ENCODE data around the gene PRMT2.
"Not testable (repeated sequence)": the region's sequence is repeated elsewhere in the genome, so short reads cannot be mapped to it uniquely, and the experiment has no call there.

PRMT2 gene

DNA sequence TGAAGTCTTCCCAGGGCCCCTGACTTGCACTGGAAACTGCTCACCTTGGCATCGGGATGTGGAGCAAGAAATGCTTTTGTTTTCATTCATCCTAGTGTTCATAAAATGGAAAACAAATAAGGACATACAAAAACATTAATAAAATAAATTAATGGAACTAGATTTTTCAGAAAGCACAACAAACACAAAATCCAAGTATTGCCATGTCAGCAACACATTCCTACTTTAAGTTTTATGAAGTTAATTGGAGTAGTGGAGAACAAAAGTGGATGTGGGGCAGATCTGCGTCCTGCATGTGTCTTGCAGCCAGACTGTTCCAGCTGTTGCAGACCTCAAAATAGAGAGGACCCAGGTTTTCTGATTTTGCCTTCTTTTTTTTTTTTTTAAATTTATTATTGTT is 32.9 kb downstream of the PRMT2 start:
- no peak for DNase-seq (ENCODE audit: low spot score)

DNA sequence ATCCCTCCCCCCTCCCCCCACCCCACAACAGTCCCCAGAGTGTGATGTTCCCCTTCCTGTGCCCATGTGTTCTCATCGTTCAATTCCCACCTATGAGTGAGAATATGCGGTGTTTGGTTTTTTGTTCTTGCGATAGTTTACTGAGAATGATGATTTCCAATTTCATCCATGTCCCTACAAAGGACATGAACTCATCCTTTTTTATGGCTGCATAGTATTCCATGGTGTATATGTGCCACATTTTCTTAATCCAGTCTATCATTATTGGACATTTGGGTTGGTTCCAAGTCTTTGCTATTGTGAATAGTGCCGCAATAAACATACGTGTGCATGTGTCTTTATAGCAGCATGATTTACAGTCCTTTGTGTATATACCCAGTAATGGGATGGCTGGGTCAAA is 33.4 kb downstream of the PRMT2 start:
- DNase-seq (ENCODE audit: low spot score), result not testable (repeated sequence)

DNA sequence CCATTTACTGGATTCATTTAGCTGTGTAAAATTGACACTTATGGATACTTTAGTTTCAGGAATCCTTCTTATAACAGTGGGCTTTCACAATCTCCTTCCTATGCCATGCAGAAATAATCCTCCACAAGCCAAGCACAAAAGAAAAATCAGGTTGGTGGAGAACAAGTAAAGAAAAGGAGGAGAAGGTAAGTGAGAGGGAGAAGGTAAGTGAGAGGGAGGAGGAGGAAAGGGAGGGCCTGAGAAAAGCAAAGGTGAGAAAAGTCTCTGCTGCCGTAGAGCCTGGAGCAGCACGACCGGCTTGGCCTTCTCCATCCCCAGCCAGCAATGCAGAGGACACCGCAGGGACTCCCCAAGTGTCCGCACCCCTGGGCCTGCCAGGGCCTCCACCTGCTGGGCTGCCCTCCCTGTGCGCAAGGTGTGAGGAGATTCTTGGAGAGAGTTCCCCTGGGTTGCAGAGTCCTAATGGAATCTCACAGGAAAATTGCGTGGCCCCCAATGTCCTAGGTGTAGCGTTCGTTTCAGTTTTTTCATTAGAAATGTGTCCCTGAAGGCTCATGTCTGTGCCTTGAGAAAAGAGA is 39.0 kb downstream of the PRMT2 start:
- no peak for DNase-seq (ENCODE audit: low spot score)

GRCh38 chr21:46675595-46676280 is 40.3 kb downstream of the PRMT2 start:
- no peak for DNase-seq (ENCODE audit: low spot score)

- DNase-seq (ENCODE audit: low spot score), result not testable (repeated sequence)
Observed at GRCh38 chr21:46676542-46676941, 41.1 kb downstream of the PRMT2 start.

DNA sequence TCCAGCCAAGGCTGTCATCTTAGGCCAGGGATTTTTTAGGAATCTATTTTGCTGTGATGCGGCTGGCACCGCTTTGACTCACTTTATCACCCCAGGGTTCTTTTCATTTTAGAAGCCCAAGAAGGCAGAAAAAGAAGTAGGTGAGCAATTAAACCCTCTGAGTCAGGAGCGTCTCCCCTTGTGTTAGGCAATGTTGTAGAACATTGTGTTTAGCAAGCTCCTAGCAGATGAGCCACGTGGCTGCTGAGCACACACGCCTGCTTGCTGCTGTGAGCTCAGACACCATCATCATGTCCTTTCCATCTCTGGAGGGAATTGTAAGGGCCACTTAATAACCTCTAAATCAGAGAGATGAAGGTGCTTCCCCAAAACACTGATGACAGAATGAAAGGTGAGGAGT is 46.1 kb downstream of the PRMT2 start:
- DNase-seq (ENCODE audit: low spot score), result not testable (repeated sequence)

DNA sequence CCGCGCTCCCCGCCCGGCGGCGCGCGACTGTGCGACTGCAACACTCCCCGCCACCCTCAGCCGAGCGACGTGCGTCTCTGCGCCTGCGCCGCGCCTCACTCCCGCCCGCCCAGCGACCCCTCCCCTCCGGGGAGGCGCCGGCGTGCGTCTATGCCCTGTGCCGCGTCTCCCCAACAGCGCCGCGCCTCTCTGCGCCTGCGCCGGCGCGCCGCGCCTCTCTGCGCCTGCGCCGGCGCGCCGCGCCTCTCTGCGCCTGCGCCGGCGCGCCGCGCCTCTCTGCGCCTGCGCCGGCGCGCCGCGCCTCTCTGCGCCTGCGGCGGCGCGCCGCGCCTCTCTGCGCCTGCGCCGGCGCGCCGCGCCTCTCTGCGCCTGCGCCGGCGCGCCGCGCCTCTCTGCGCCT is 63.2 kb downstream of the PRMT2 start:
- DNase-seq (ENCODE audit: low spot score), result not testable (repeated sequence)

DNA sequence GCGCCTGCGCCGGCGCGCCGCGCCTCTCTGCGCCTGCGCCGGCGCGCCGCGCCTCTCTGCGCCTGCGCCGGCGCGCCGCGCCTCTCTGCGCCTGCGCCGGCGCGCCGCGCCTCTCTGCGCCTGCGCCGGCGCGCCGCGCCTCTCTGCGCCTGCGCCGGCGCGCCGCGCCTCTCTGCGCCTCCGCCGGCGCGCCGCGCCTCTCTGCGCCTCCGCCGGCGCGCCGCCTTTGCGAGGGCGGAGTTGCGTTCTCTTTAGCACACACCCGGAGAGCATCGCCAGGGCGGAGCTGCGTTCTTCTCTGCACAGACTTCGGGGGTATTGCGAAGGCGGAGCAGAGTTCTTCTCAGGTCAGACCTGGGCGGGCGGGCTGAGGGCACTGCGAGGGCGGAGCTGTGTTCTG is 63.6 kb downstream of the PRMT2 start:
- not testable (repeated sequence) for DNase-seq (ENCODE audit: low spot score)

Data from LoVo (cell line).